OCI-LY1 (cell line): ENCODE results near the gene SPATA21.

Experiments used
- H2AFZ ChIP-seq: fragments of 200-600 bp; sonication (generic), shearing (Covaris generic); 2 replicates; pipeline ENCODE4 v1.6.0; 2014; ENCODE audit warnings: antibody characterized with exemption, mild to moderate bottlenecking, low read length
- H3F3A ChIP-seq: fragments of 200-600 bp; sonication (generic), shearing (Covaris generic); 2 replicates; pipeline ENCODE4 v1.6.0; 2014; ENCODE audit warnings: mild to moderate bottlenecking, antibody characterized with exemption, low read length, moderate library complexity; ENCODE audit not compliant: insufficient read depth
- H3K27ac ChIP-seq: fragments of 200-600 bp; sonication (generic); 2 replicates; pipeline ENCODE4 v1.5.1; 2014; ENCODE audit warnings: low read length, mixed run types, mild to moderate bottlenecking, low read depth; ENCODE audit not compliant: poor library complexity, severe bottlenecking
- H3K27me3 ChIP-seq: fragments of 200-600 bp; sonication (generic); 2 replicates; pipeline ENCODE4 v1.6.0; 2014; ENCODE audit warnings: antibody characterized with exemption, mild to moderate bottlenecking, low read length, moderate library complexity; ENCODE audit not compliant: insufficient read depth
- H3K36me3 ChIP-seq: fragments of 200-600 bp; sonication (generic); 2 replicates; pipeline ENCODE4 v1.6.1; 2014; ENCODE audit warnings: mild to moderate bottlenecking, antibody characterized with exemption, low read length, moderate library complexity, mixed read lengths; ENCODE audit not compliant: insufficient read depth
- H3K4me1 ChIP-seq: fragments of 200-600 bp; sonication (generic); 2 replicates; pipeline ENCODE4 v1.5.1; 2014; ENCODE audit warnings: mild to moderate bottlenecking, low read length, moderate library complexity; ENCODE audit not compliant: insufficient read depth, severe bottlenecking
- H3K4me2 ChIP-seq: fragments of 200-600 bp; sonication (generic), shearing (Covaris generic); 2 replicates; pipeline ENCODE4 v1.6.1; 2014; ENCODE audit warnings: low read length
- H3K4me3 ChIP-seq: fragments of 200-600 bp; sonication (generic); 2 replicates; pipeline ENCODE4 v1.5.1; 2014; ENCODE audit warnings: low read length, low read depth, mild to moderate bottlenecking, mixed read lengths; ENCODE audit not compliant: poor library complexity, severe bottlenecking
- H3K79me2 ChIP-seq: fragments of 200-600 bp; shearing (Covaris generic); 2 replicates; pipeline ENCODE4 v1.6.1; 2016; ENCODE audit warnings: mixed run types, low read length, mixed read lengths; ENCODE audit not compliant: insufficient read depth
- H3K9ac ChIP-seq: fragments of 200-600 bp; sonication (generic), shearing (Covaris generic); 2 replicates; pipeline ENCODE4 v1.6.1; 2014; ENCODE audit warnings: mild to moderate bottlenecking, low read length, mixed read lengths
- H3K9me2 ChIP-seq: fragments of 200-600 bp; sonication (generic), shearing (Covaris generic); 2 replicates; pipeline ENCODE4 v1.6.1; 2014; ENCODE audit warnings: low read depth, mild to moderate bottlenecking, low read length, mixed read lengths
- H3K9me3 ChIP-seq: fragments of 200-600 bp; shearing (Covaris generic); 2 replicates; pipeline ENCODE4 v1.6.1; 2014; ENCODE audit warnings: low read length, mixed read lengths
- H4K20me1 ChIP-seq: fragments of 200-600 bp; sonication (generic), shearing (Covaris generic); 2 replicates; pipeline ENCODE4 v1.6.0; 2016; ENCODE audit warnings: mild to moderate bottlenecking, low read length; ENCODE audit not compliant: insufficient read depth
- EZH2 ChIP-seq: fragments of 200-600 bp; sonication (generic), shearing (Covaris generic); IDR thresholded peaks from 2 replicates; pipeline ENCODE4 v1.8.0; 2017; ENCODE audit warnings: borderline replicate concordance, mixed run types, mild to moderate bottlenecking, antibody characterized with exemption, low read length, moderate library complexity, mixed read lengths
- TF ChIP-seq, protein P1 (sequence below): fragments of 200-600 bp; sonication (generic), shearing (Covaris generic); IDR thresholded peaks from 2 replicates; pipeline ENCODE4 v1.5.1; 2017; ENCODE audit warnings: mild to moderate bottlenecking, antibody characterized with exemption, low read length, moderate library complexity, mixed read lengths

The SPATA21 gene

DNA sequence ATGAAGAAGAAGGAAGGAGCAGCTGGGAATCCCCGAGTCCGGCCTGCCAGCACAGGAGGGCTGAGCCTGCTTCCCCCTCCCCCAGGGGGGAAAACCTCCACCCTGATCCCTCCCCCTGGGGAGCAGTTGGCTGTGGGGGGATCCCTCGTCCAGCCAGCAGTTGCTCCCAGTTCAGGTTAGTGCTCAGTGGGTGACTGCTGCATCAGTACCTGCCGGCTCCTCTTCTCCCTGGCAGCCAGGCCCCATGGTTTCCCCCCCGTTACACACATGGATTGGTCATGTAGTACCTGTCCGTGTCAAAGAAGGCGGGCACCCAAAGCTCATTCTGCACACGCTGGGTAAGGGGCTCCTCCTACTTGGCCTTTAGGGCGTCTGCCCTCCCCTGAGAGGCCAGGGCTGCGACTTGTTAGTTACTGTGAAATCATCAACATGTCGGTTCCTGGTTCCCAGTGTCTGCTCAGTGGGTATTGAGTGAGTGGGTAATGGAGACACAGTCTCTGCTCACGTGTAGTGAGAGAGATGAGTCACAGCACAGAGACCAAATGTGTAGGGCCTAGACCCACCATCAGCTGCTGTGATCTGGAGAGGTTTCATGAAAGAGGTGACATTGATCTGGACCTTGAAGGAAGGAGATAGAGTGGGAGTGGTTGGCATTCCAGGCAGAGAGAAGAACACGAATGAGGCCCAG lies 14.8 kb upstream of the SPATA21 start:
- Histone ChIP-seq H3K9me2 (no peaks in the 10 kb centered on the region), H3K9ac (no peak overlapping the region), H3K4me3 (no peak overlapping the region), H3K79me2 (no peaks in the 10 kb centered on the region), H3F3A (no peaks in the 10 kb centered on the region), H2AFZ (no peak overlapping the region), H4K20me1 (no peaks in the 10 kb centered on the region), H3K4me2 (no peak overlapping the region), H3K27ac (no peak overlapping the region), H3K9me3 (no peaks in the 10 kb centered on the region), H3K27me3 (no peaks in the 10 kb centered on the region), H3K36me3 (peaks cover 87% of the 10 kb centered on the region), H3K4me1 (peaks cover 3% of the 10 kb centered on the region)
- TF ChIP-seq, protein P1, sequence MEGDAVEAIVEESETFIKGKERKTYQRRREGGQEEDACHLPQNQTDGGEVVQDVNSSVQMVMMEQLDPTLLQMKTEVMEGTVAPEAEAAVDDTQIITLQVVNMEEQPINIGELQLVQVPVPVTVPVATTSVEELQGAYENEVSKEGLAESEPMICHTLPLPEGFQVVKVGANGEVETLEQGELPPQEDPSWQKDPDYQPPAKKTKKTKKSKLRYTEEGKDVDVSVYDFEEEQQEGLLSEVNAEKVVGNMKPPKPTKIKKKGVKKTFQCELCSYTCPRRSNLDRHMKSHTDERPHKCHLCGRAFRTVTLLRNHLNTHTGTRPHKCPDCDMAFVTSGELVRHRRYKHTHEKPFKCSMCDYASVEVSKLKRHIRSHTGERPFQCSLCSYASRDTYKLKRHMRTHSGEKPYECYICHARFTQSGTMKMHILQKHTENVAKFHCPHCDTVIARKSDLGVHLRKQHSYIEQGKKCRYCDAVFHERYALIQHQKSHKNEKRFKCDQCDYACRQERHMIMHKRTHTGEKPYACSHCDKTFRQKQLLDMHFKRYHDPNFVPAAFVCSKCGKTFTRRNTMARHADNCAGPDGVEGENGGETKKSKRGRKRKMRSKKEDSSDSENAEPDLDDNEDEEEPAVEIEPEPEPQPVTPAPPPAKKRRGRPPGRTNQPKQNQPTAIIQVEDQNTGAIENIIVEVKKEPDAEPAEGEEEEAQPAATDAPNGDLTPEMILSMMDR: no peak
- no peak for TF ChIP-seq EZH2

DNA sequence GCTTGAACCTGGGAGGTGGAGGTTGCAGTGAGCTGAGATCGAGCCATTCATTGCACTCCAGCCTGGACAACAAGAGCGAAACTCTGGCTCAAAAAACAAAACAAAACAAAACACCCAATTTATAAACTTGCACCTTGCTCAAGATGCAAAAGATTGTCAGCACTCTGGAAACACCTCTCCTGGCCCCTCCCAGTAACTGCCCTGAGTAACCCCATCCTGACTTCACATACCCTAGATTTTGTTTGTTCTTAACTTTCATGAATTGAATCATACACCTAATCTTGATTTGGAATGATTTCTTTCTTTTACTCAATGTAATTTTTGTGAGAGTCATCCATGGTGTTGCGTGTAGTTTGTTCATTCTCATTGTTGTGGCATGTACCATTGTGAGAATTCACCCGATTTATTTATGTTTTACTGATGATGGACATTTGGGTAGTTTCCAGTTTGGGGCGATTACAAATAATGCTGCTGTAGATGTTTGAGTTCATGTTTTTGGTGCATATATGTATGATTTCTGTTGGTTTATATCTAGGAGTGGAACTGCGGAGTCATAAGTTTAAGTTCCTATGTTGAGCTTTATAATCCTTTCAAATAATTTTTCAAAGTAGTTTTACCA lies 13.7 kb upstream of the SPATA21 start:
- Histone ChIP-seq H3K4me3 (no peak overlapping the region), H3F3A (no peaks in the 10 kb centered on the region), H3K4me2 (no peak overlapping the region), H4K20me1 (no peaks in the 10 kb centered on the region), H3K27me3 (no peaks in the 10 kb centered on the region), H3K27ac (no peak overlapping the region), H3K79me2 (no peaks in the 10 kb centered on the region), H3K9me2 (no peaks in the 10 kb centered on the region), H3K36me3 (peaks cover 79% of the 10 kb centered on the region), H3K9me3 (no peaks in the 10 kb centered on the region), H2AFZ (no peak overlapping the region), H3K9ac (no peak overlapping the region), H3K4me1 (peaks cover 3% of the 10 kb centered on the region)
- TF ChIP-seq, protein P1: no peak
- no peak for TF ChIP-seq EZH2

DNA sequence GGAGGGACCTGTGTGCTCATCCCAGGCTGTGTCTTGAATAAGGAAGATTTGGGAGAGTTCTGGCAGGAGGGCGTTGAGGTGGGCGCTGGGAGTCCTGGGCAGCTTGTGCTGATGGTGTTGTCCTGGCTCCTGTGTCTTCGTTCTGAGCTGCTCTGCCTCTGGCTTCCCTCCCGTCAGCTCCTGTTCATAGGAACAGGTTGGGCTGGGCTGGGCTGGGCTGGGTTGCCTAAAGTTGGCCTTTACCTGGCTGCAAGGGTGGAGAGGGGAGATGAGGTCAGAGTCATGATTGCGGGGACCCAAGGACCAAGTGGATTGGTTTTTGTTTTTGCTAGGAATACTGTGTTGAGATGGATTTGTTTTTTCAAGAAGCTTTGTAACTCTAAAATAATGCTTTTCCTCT lies 12.4 kb upstream of the SPATA21 start:
- Histone ChIP-seq H3K9ac (no peak overlapping the region), H3K27me3 (no peaks in the 10 kb centered on the region), H3K79me2 (no peaks in the 10 kb centered on the region), H3K4me2 (no peak overlapping the region), H3F3A (no peaks in the 10 kb centered on the region), H3K4me1 (peaks cover 3% of the 10 kb centered on the region), H3K4me3 (no peak overlapping the region), H4K20me1 (no peaks in the 10 kb centered on the region), H3K9me2 (no peaks in the 10 kb centered on the region), H3K9me3 (no peaks in the 10 kb centered on the region), H2AFZ (no peak overlapping the region), H3K36me3 (peaks cover 75% of the 10 kb centered on the region), H3K27ac (no peak overlapping the region)
- no peak for TF ChIP-seq EZH2
- TF ChIP-seq, protein P1: no peak
